HK-2 (cell line): ENCODE data around the gene SUSD4.

ENCODE experiments used
- DNase-seq: peaks from one replicate; pipeline ENCODE4 v3.0.0-alpha.2; 2018; ENCODE audit not compliant: unreplicated experiment

Gene SUSD4

GRCh38 chr1:223358826-223359225 is 5.2 kb downstream of the SUSD4 start:
- DNase-seq, result no peak

GRCh38 chr1:223355699-223356098 is 8.3 kb downstream of the SUSD4 start:
- no peak for DNase-seq

- no peak for DNase-seq
These were observed 10.0 kb downstream of the SUSD4 start for GRCh38 chr1:223353939-223354338.

- no peak for DNase-seq
These were observed 11.0 kb downstream of the SUSD4 start for GRCh38 chr1:223352944-223353343.

- DNase-seq, result no peak
These were observed 13.5 kb downstream of the SUSD4 start for GRCh38 chr1:223350361-223350908.

GRCh38 chr1:223349241-223349640 is 14.7 kb downstream of the SUSD4 start:
- no peak for DNase-seq

- DNase-seq, result no peak
These were observed 15.5 kb downstream of the SUSD4 start for GRCh38 chr1:223348439-223348838.

- DNase-seq, result no peak
These were observed 16.4 kb downstream of the SUSD4 start for GRCh38 chr1:223347583-223347982.

- DNase-seq, result no peak
These were observed 17.7 kb downstream of the SUSD4 start for GRCh38 chr1:223346311-223346710.

GRCh38 chr1:223345720-223346119 is 18.3 kb downstream of the SUSD4 start:
- no peak for DNase-seq

- DNase-seq, result no peak
These were observed 19.5 kb downstream of the SUSD4 start for GRCh38 chr1:223344491-223344890.

GRCh38 chr1:223343692-223344091 is 20.3 kb downstream of the SUSD4 start:
- no peak for DNase-seq

- peak; percentile 48 for DNase-seq
These were observed 22.9 kb downstream of the SUSD4 start for GRCh38 chr1:223341121-223341520.

GRCh38 chr1:223340637-223341036 is 23.3 kb downstream of the SUSD4 start:
- DNase-seq, result no peak

- DNase-seq, result no peak
These were observed 24.1 kb downstream of the SUSD4 start for GRCh38 chr1:223339861-223340260.

GRCh38 chr1:223338811-223339746 is 24.9 kb downstream of the SUSD4 start:
- DNase-seq, result no peak

GRCh38 chr1:223337174-223337869 is 26.7 kb downstream of the SUSD4 start:
- DNase-seq, result no peak

GRCh38 chr1:223334156-223334555 is 29.8 kb downstream of the SUSD4 start:
- no peak for DNase-seq

- no peak for DNase-seq
These were observed 31.0 kb downstream of the SUSD4 start for GRCh38 chr1:223332997-223333396.

GRCh38 chr1:223331929-223332328 is 32.0 kb downstream of the SUSD4 start:
- DNase-seq, result no peak

- no peak for DNase-seq
These were observed 32.7 kb downstream of the SUSD4 start for GRCh38 chr1:223331301-223331700.

- DNase-seq, result no peak
These were observed 33.5 kb downstream of the SUSD4 start for GRCh38 chr1:223330466-223330865.
